ENCODE data around the gene DPP10. TPM values are rescaled to one million over a fixed set of nuclear protein-coding genes. Genes with fewer than 3 reads are reported as not detected.

DPP10 gene
- total RNA-seq, 2 donors from 2014 or later = not detected

GRCh38 chr2:114857196-114857595, 414.8 kb downstream of the DPP10 start:
- Histone ChIP-seq H3K27ac (no peak overlapping the region), H3K9me3 (no peaks in the 10 kb centered on the region), H3K4me3 (no peak overlapping the region), H3K36me3 (no peaks in the 10 kb centered on the region), H3K27me3 (replicated peaks; ENCODE audit: insufficient read depth) (no peaks in the 10 kb centered on the region), H3K4me1 (ENCODE audit: control insufficient read depth in 1 of 2, low read depth in 2 of 2) (no peaks in the 10 kb centered on the region)
- no peak for TF ChIP-seq CTCF (IDR thresholded peaks at IDR 0.05)
- no peak for ATAC-seq (ENCODE audit: insufficient number of reproducible peaks, low FRiP score, low read depth)
- DNase-seq (ENCODE audit: low spot score) = no peak

- DNase-seq (ENCODE audit: low spot score) = no peak
- no peak overlapping the region for H3K27ac ChIP-seq
These were observed 417.5 kb downstream of the DPP10 start for GRCh38 chr2:114859726-114860510.

GRCh38 chr2:114862243-114862642, 419.8 kb downstream of the DPP10 start:
- no peak for TF ChIP-seq CTCF (IDR thresholded peaks at IDR 0.05)
- no peaks in the 10 kb centered on the region for H3K36me3 ChIP-seq
- H3K4me3 ChIP-seq = no peak overlapping the region
- ATAC-seq (ENCODE audit: insufficient number of reproducible peaks, low FRiP score, low read depth) (no peak), DNase-seq (ENCODE audit: low spot score) (no peak)
- no peaks in the 10 kb centered on the region for H3K9me3 ChIP-seq
- H3K27me3 ChIP-seq (replicated peaks; ENCODE audit: insufficient read depth) = no peaks in the 10 kb centered on the region
- H3K27ac ChIP-seq = no peak overlapping the region
- H3K4me1 ChIP-seq (ENCODE audit: control insufficient read depth in 1 of 2, low read depth in 2 of 2) = no peaks in the 10 kb centered on the region

More at GRCh38 chr2:114859726-114860510, 417.5 kb downstream of the DPP10 start:
- Histone ChIP-seq H3K4me1 (ENCODE audit: control insufficient read depth in 1 of 2, low read depth in 2 of 2) (no peaks in the 10 kb centered on the region), H3K9me3 (no peaks in the 10 kb centered on the region), H3K4me3 (no peak overlapping the region), H3K36me3 (no peaks in the 10 kb centered on the region), H3K27me3 (replicated peaks; ENCODE audit: insufficient read depth) (no peaks in the 10 kb centered on the region)
- TF ChIP-seq CTCF (IDR thresholded peaks at IDR 0.05) = no peak
- no peak for ATAC-seq (ENCODE audit: insufficient number of reproducible peaks, low FRiP score, low read depth)

GRCh38 chr2:114864901-114865300, 422.5 kb downstream of the DPP10 start:
- Histone ChIP-seq H3K27ac (no peak overlapping the region), H3K4me3 (no peak overlapping the region), H3K36me3 (no peaks in the 10 kb centered on the region), H3K27me3 (replicated peaks; ENCODE audit: insufficient read depth) (no peaks in the 10 kb centered on the region), H3K9me3 (no peaks in the 10 kb centered on the region), H3K4me1 (ENCODE audit: control insufficient read depth in 1 of 2, low read depth in 2 of 2) (no peaks in the 10 kb centered on the region)
- TF ChIP-seq CTCF (IDR thresholded peaks at IDR 0.05) = no peak
- no peak for DNase-seq (ENCODE audit: low spot score)
- ATAC-seq (ENCODE audit: insufficient number of reproducible peaks, low FRiP score, low read depth) = no peak

- Histone ChIP-seq H3K9me3 (no peaks in the 10 kb centered on the region), H3K27me3 (replicated peaks; ENCODE audit: insufficient read depth) (no peaks in the 10 kb centered on the region), H3K4me1 (ENCODE audit: control insufficient read depth in 1 of 2, low read depth in 2 of 2) (no peaks in the 10 kb centered on the region), H3K4me3 (no peak overlapping the region), H3K36me3 (no peaks in the 10 kb centered on the region), H3K27ac (no peak overlapping the region)
- no peak for DNase-seq (ENCODE audit: low spot score)
- no peak for ATAC-seq (ENCODE audit: insufficient number of reproducible peaks, low FRiP score, low read depth)
- TF ChIP-seq CTCF (IDR thresholded peaks at IDR 0.05) = no peak
These were observed 437.6 kb downstream of the DPP10 start for GRCh38 chr2:114880046-114880445.
